H1 (cell line): Measurements from ENCODE around the gene ACYP1.

ENCODE experiments used
- CTCF ChIP-seq, 3 experiments: IDR thresholded peaks; 1 replicate in 2 of 3; 2 replicates in 1 of 3; pipeline versions ENCODE4 v1.5.1 to v1.6.1; 2011; ENCODE audit warnings: low read length in 3 of 3, mild to moderate bottlenecking in 3 of 3, inconsistent platforms in 2 of 3, low read depth in 1 of 3, moderate library complexity in 1 of 3; ENCODE audit not compliant: insufficient read depth in 1 of 3; ENCODE audit errors: control extremely low read depth in 1 of 3
- E2F6 ChIP-seq: IDR thresholded peaks from 2 replicates; pipeline ENCODE4 v1.6.1; 2012; ENCODE audit warnings: inconsistent platforms
- EP300 ChIP-seq, 2 experiments: IDR thresholded peaks; 1 replicate in 1 of 2; 2 replicates in 1 of 2; pipeline ENCODE4 v1.6.1; 2011 to 2012; ENCODE audit warnings: low read depth in 2 of 2, low read length in 2 of 2, mild to moderate bottlenecking in 2 of 2, borderline replicate concordance in 1 of 2, inconsistent platforms in 1 of 2, moderate library complexity in 1 of 2
- HDAC6 ChIP-seq: IDR thresholded peaks from one replicate; pipeline ENCODE4 v1.7.1; 2012; ENCODE audit warnings: low read depth, mild to moderate bottlenecking, inconsistent platforms, low read length, moderate library complexity
- POLR2A ChIP-seq, 2 experiments: IDR thresholded peaks; 1 replicate in 1 of 2; 2 replicates in 1 of 2; pipeline ENCODE4 v1.6.1; 2011; ENCODE audit warnings: low read depth in 2 of 2, low read length in 2 of 2, mild to moderate bottlenecking in 2 of 2; ENCODE audit errors: control extremely low read depth in 1 of 2
- POLR2AphosphoS5 ChIP-seq: IDR thresholded peaks from 2 replicates; pipeline ENCODE4 v1.6.1; 2011; ENCODE audit warnings: low read depth, low read length
- SIN3A ChIP-seq, 2 experiments: IDR thresholded peaks in 1 of 2; conservative IDR thresholded peaks in 1 of 2; 2 replicates each; pipeline ENCODE4 v1.6.1; 2011 to 2012; ENCODE audit warnings: low read length in 2 of 2, improper control_type of control experiment in 1 of 2, low read depth in 1 of 2, mild to moderate bottlenecking in 1 of 2
- SIRT6 ChIP-seq: IDR thresholded peaks from one replicate; pipeline ENCODE4 v1.7.1; 2012; ENCODE audit warnings: low read length, inconsistent platforms
- SRF ChIP-seq: IDR thresholded peaks from 2 replicates; pipeline ENCODE4 v1.6.1; 2011; ENCODE audit warnings: mild to moderate bottlenecking, low read depth, low read length, moderate library complexity
- TAF1 ChIP-seq: IDR thresholded peaks from 2 replicates; pipeline ENCODE4 v1.6.1; 2011; ENCODE audit warnings: mild to moderate bottlenecking, low read depth, low read length
- YY1 ChIP-seq: IDR thresholded peaks from 2 replicates; pipeline ENCODE4 v1.6.1; 2011; ENCODE audit warnings: low read depth, mild to moderate bottlenecking, low read length

- no peak for TF ChIP-seq SIRT6
- TF ChIP-seq EP300 (IDR thresholded peaks at IDR 0.05; ENCODE audit: borderline replicate concordance in 1 of 2, low read depth in 2 of 2, low read length in 2 of 2), result no peak
- TF ChIP-seq SIN3A (conservative IDR thresholded peaks at IDR 0.05 in 1 of 2, IDR thresholded peaks at IDR 0.05 in 1 of 2; ENCODE audit: low read depth in 1 of 2, low read length in 2 of 2), result no peak
- no peak for TF ChIP-seq CTCF (IDR thresholded peaks at IDR 0.05; ENCODE audit: control extremely low read depth in 1 of 3, insufficient read depth in 1 of 3, low read depth in 1 of 3, low read length in 3 of 3)
- no peak for TF ChIP-seq POLR2AphosphoS5
- no peak for TF ChIP-seq YY1
- TF ChIP-seq E2F6, result no peak
- no peak for TF ChIP-seq TAF1
- TF ChIP-seq POLR2A (IDR thresholded peaks at IDR 0.05; ENCODE audit: control extremely low read depth in 1 of 2, low read depth in 2 of 2, low read length in 2 of 2), result no peak
- no peak for TF ChIP-seq SRF
- no peak for TF ChIP-seq HDAC6
Measured at GRCh38 chr14:75010472-75011093, 53.2 kb downstream of the ACYP1 start.
